ENCODE results near the gene RAB5B.

Gene RAB5B

DNA sequence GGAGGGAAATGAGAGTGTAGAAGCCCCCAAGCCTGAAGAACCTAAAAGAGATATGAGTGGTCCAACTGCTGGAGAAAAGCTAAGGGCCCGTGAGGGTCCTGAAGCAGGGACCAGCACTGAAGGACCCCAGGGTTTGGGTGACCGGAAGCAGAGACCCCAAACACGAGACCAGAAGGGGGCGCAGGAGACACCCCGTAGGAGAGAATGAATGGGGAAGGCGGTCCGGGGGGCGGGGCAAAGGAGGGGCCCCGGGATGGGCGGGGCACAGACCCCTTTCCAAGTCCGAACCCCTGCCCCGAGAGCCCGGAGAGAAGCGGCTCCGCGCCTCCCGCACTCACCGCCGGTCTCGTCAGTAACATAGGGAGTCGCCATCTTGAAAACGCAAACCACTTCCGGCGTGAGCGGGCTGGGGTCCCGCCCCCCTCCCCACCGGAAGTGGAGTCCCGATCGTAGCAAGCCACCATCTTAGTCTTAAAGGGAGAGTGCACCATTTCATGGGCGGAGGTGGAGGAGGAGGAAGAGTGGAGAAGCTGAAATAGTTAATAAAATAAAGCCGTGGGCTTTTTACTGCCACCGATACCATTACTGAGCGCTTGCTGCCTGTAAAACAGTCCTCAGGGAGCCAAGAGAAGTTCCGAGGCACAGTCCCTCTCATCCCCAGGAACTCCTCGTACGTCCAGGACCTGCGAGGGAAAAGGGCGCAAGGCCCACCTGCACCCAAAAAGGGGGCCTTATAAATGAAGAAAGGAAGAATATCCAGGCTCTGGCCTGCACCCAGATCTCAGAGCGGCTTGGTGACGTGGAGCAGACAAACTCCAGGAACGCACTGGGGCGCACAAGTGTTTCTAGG is 46.9 kb upstream of the RAB5B start:
- Histone ChIP-seq H3F3A (ENCODE audit: insufficient read depth, low read length) (peaks cover 39% of the 10 kb centered on the region), H2AFZ (ENCODE audit: low read length) (peak overlapping the region; percentile 88), H3K36me3 (replicated peaks; ENCODE audit: insufficient read depth, low read length) (peaks cover 3% of the 10 kb centered on the region; the same call in 1 of the 2 replicates), H3K4me3 (ENCODE audit: low read length) (peak overlapping the region; percentile 94), H3K27me3 (replicated peaks; ENCODE audit: insufficient read depth, low read length) (no peaks in the 10 kb centered on the region), H3K27ac (ENCODE audit: low read length) (peak overlapping the region; percentile 86), H3K79me2 (ENCODE audit: low read length) (peaks cover 51% of the 10 kb centered on the region), H3K9me2 (replicated peaks; ENCODE audit: insufficient read depth, low read length) (no peaks in the 10 kb centered on the region), H3K4me2 (ENCODE audit: low read depth, low read length) (peak overlapping the region; percentile 94), H3K4me1 (ENCODE audit: low read length) (peaks cover 34% of the 10 kb centered on the region), H3K9me3 (replicated peaks; ENCODE audit: insufficient read depth, low read length) (no peaks in the 10 kb centered on the region), H3K9ac (ENCODE audit: low read length) (peak overlapping the region; percentile 87), H4K20me1 (ENCODE audit: insufficient read depth, low read length) (no peaks in the 10 kb centered on the region)
- DNase-seq: peak; percentile 91
- TF ChIP-seq EZH2 (optimal IDR thresholded peaks at IDR 0.05; ENCODE audit: low read depth, low read length) (no peak), EZH2phosphoT487 (IDR thresholded peaks at IDR 0.05; ENCODE audit: low read length) (no peak)
- TF ChIP-seq, protein P1, sequence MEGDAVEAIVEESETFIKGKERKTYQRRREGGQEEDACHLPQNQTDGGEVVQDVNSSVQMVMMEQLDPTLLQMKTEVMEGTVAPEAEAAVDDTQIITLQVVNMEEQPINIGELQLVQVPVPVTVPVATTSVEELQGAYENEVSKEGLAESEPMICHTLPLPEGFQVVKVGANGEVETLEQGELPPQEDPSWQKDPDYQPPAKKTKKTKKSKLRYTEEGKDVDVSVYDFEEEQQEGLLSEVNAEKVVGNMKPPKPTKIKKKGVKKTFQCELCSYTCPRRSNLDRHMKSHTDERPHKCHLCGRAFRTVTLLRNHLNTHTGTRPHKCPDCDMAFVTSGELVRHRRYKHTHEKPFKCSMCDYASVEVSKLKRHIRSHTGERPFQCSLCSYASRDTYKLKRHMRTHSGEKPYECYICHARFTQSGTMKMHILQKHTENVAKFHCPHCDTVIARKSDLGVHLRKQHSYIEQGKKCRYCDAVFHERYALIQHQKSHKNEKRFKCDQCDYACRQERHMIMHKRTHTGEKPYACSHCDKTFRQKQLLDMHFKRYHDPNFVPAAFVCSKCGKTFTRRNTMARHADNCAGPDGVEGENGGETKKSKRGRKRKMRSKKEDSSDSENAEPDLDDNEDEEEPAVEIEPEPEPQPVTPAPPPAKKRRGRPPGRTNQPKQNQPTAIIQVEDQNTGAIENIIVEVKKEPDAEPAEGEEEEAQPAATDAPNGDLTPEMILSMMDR (IDR thresholded peaks at IDR 0.05; ENCODE audit: low read length): peak; percentile 76

DNA sequence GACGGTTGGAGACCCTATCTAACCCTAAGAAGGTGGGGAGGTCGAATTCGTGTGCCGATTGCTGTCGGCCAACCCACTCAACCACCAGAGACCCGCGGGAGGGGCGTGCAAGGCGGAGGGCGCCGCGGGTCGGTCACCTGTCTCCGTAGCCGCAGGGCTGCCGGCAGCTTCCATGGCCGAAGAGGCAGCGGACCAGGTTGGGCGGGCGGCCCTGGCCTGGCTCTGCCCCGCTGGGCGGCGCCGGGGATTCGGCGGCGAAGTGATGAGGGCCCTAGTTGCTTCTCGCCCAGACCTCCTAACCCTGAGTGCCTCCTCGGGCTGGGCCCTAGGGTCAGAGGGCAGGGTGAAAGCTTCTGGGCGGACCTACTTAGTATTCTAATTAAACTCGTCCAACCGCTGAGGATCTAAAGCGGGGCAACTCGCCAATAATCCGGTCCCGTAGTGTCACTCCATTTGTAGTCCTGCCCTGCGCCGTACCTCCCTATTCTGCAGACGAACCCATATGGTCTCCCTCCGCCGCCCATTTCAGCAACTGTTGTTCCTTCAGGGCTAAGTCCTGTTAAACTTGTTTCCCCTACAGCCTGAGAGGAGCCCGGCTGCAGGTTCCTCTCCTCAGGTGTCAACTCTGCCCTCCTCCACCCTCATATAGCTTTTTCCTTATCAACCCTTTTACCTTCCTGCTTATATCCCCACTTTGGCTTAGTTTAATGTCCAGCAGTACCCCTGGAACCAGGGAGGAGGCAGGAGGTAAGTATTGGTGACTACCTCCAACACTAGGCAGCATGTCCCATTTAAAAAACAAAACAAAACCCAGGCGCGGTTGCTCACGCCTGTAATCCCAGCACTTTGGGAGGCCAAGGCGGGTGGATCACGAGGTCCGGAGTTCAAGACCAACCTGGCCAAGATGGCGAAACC is 46.0 kb upstream of the RAB5B start, which contains the start of gene PYM1:
Gene PYM1, minus strand, starts transcription at position 307 of the 915 bp plus-strand sequence. Its CDS starts 133 bp downstream, at position 174.
- Histone ChIP-seq H2AFZ (ENCODE audit: low read length) (peak within 1 kb of the TSS; percentile 88), H3K27me3 (replicated peaks; ENCODE audit: insufficient read depth, low read length) (0 out of 2 replicates have a peak, but pooled peaks cover 7% of the 10 kb centered on the region), H3K27ac (ENCODE audit: low read length) (peak within 1 kb of the TSS; percentile 86), H3K79me2 (ENCODE audit: low read length) (peaks cover 43% of the 10 kb centered on the region), H3K4me2 (ENCODE audit: low read depth, low read length) (peak within 1 kb of the TSS; percentile 94), H3F3A (ENCODE audit: insufficient read depth, low read length) (peaks cover 39% of the 10 kb centered on the region), H3K9me2 (replicated peaks; ENCODE audit: insufficient read depth, low read length) (no peaks in the 10 kb centered on the region), H3K36me3 (replicated peaks; ENCODE audit: insufficient read depth, low read length) (no peaks in the 10 kb centered on the region), H4K20me1 (ENCODE audit: insufficient read depth, low read length) (no peaks in the 10 kb centered on the region), H3K4me1 (ENCODE audit: low read length) (peaks cover 34% of the 10 kb centered on the region), H3K9ac (ENCODE audit: low read length) (peak within 1 kb of the TSS; percentile 87), H3K9me3 (replicated peaks; ENCODE audit: insufficient read depth, low read length) (no peaks in the 10 kb centered on the region), H3K4me3 (ENCODE audit: low read length) (peak within 1 kb of the TSS; percentile 94)
- TF ChIP-seq EZH2phosphoT487 (IDR thresholded peaks at IDR 0.05; ENCODE audit: low read length): no peak
- DNase-seq: peak; percentile 93

DNA sequence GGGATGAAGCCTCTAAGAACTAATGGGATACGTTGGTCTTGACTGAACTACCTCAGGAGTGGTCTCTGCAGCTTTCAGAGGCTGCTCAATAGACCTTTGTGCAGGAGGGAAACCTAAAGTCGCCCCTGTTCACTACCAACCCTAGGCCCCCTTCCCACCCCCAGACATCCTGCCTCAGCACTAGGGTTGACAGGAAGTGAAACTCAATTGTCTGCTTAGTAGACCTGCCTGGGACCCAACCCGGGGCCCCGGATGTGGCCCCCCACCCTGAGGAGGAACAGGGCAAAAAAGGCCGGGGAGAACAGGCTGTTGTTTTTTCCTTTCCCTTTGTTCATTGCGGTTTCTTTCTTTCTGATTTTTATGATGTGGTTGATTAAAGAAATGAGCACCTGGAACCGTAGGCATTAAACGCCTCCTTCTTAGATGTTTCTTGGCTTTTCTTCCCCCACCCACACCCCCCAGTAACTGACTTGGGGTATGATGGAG is 44.5 kb upstream of the RAB5B start:
- peak; percentile 76 for DNase-seq
- Histone ChIP-seq H3K27me3 (replicated peaks; ENCODE audit: insufficient read depth, low read length) (0 out of 2 replicates have a peak, but pooled peaks cover 10% of the 10 kb centered on the region), H3K9me3 (replicated peaks; ENCODE audit: insufficient read depth, low read length) (no peaks in the 10 kb centered on the region), H3F3A (ENCODE audit: insufficient read depth, low read length) (peaks cover 39% of the 10 kb centered on the region), H3K4me1 (ENCODE audit: low read length) (peaks cover 34% of the 10 kb centered on the region), H3K9ac (ENCODE audit: low read length) (peak overlapping the region; percentile 22; the same call in 1 of the 2 replicates), H3K79me2 (ENCODE audit: low read length) (peaks cover 30% of the 10 kb centered on the region), H3K4me3 (ENCODE audit: low read length) (peak overlapping the region; percentile 2; the same call in 1 of the 2 replicates), H3K4me2 (ENCODE audit: low read depth, low read length) (peak overlapping the region; percentile 94), H3K36me3 (replicated peaks; ENCODE audit: insufficient read depth, low read length) (no peaks in the 10 kb centered on the region), H3K9me2 (replicated peaks; ENCODE audit: insufficient read depth, low read length) (no peaks in the 10 kb centered on the region), H4K20me1 (ENCODE audit: insufficient read depth, low read length) (no peaks in the 10 kb centered on the region), H2AFZ (ENCODE audit: low read length) (peak overlapping the region; percentile 55), H3K27ac (ENCODE audit: low read length) (peak overlapping the region; percentile 86)
- TF ChIP-seq EZH2 (optimal IDR thresholded peaks at IDR 0.05; ENCODE audit: low read depth, low read length): no peak
- TF ChIP-seq, protein P1 (IDR thresholded peaks at IDR 0.05; ENCODE audit: low read length): no peak
- TF ChIP-seq EZH2phosphoT487 (IDR thresholded peaks at IDR 0.05; ENCODE audit: low read length): no peak
